ENCODE results near the gene PLXNA4.
"Not testable (repeated sequence)": the region's sequence is repeated elsewhere in the genome, so short reads cannot be mapped to it uniquely, and the experiment has no call there.

The PLXNA4 gene

GRCh38 chr7:132575982-132576720 is at the start of gene PLXNA4:
Gene PLXNA4 (minus strand): TSS chr7:132576470. CDS start chr7:132508693, 67,777 bp downstream.
- peak; percentile 2 for DNase-seq

DNA sequence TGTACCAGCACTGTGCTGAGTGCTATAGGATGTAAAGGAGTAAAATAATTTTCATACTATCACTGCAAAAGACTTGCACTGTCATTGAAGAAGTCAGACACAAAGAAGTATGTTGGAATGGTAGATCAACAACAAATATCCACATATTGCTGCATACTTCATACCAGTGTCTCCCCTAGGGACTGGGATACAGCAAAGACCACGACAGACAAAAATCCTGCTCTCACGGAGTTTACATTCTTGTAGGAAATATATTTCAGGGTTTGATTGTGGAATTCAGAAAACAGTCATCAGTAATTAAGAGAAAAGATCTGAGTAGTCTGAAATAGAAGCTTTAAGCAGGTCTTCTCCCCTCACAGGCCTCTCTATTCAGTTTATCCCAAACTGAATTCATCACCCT is 49.4 kb upstream of the PLXNA4 start:
- DNase-seq: no peak

- DNase-seq: no peak
These were observed 45.8 kb upstream of the PLXNA4 start for GRCh38 chr7:132622081-132622480.

DNA sequence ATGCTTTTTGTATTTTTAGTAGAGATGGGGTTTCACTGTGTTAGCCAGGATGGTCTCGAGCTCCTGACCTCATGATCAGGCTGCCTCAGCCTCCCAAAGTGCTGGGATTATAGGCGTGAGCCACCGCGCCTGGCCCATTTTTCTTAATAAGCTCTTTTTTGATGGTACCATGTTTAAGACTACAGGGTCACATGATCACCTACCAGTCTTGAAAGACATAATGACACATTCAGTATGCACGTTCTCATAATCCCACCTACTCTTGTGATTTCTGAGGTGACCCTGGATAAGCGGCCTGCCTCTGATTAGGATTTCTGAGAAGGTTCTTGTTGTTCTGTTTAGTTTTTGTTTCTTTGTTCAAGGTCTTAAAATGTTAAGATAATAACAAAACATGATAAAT is 43.7 kb upstream of the PLXNA4 start:
- DNase-seq: no peak

- DNase-seq: no peak
These were observed 42.7 kb upstream of the PLXNA4 start for GRCh38 chr7:132618956-132619305.

DNA sequence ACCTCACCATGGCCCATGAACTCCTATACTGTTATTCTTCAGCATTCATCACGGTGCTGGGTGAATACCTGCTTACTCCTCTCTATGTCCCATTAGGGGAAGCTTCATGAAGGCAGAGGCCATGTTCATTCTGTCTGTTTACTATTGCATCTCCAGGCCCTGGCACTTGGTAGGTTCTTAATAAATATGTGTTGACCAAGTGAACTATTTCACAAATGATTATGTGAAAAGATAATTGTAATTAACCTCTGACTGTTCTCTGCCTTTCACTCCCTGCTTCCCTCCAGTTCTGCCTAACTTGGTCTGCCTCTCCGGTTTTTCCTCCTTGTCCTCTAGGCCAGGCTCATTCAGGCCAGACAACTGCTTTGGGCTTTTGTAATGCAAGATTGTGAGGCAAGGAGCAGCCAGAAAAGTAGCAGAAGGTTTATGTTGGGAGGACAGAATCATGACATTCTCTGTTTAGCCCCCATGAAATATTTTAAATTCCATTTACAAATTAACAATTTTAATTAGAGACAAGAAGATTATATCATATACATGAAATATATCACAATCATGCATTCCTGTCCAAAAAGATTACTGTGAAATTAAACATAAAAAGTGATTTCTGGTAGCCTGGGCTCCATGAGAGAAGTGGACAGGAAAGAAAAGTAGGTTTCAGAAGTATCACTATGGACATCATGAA is 42.1 kb upstream of the PLXNA4 start:
- no peak for DNase-seq

DNA sequence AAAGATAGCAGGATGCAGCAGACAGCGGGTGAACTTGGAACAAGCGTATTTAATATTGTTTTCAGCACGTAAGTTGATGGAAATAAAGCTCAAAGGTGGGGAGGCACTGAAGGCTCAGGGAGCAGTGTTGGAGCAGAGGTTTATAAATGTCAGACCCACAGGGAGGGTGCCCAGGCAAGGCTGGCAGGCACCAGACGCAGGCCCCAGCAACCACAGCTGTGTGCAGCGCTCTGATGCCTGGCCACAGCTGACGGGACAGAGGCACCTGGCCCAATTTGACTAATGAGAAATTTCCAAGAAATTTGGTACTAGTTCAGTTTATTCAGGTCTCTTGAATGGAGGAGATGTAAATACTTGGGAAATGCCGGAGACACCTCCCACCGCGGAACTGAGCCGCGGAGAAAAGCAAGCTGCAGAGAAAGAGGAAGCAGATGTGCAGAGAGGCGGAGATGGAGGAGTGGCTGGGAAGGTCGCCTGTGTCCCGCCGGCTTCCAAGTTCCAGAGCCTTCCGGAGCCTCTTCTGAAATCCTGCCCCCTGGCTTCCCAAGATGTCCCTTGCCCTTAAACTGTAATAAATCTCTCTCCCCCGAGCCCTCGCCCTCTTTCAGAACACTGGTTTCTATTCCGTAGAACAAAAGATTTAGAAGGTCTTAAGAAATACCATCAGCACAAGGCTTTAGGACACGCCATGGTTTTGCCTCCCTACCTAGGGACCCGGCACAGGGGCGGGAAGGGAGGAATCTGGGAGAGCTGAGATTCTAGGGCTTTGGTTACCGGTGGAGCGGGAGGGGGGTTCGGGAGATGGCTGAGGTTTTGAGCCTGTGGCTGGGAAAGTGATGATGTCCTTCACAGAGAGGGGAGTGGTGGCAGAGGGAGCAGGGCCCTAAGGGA is 38.4 kb upstream of the PLXNA4 start:
- DNase-seq: peak; percentile 11

DNA sequence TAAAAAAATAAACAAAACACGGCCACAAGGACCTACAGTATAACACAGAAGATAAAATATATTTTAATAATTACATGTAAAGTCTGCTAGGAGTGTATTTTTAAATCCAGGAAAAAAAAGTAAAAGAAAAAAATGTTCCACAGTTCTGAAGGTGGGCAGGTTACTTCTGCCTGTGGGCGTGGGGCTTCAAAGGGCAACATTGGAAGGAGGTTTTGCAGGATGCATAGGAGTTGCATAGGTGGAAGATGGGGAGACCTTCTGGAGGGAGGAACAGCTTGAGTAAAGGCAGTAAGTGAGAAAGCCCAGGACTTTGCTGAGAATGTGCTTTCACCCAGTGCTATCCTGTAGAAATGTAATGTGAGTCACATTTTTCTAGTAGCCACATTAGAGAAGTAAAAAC is 37.5 kb upstream of the PLXNA4 start:
- no peak for DNase-seq

DNA sequence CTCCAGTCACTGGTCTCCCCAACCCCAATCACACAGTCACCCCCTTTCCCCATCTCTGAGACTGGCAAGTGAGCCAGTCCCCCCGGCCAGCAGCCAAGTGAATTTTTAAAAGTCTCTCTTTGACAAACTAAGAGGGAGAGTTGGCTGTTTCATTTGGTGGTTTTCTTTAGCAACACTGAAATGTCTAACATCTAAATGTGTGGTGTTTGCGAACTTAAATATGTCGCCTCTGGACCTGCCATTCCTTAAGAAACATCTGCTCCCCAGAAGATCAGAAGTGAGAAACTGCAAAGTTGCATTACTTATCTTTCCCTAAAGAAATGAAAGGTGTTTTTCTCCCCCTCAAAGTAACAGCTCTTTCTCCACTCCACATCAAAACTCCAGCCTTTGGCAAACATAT is 34.7 kb upstream of the PLXNA4 start:
- no peak for DNase-seq

DNA sequence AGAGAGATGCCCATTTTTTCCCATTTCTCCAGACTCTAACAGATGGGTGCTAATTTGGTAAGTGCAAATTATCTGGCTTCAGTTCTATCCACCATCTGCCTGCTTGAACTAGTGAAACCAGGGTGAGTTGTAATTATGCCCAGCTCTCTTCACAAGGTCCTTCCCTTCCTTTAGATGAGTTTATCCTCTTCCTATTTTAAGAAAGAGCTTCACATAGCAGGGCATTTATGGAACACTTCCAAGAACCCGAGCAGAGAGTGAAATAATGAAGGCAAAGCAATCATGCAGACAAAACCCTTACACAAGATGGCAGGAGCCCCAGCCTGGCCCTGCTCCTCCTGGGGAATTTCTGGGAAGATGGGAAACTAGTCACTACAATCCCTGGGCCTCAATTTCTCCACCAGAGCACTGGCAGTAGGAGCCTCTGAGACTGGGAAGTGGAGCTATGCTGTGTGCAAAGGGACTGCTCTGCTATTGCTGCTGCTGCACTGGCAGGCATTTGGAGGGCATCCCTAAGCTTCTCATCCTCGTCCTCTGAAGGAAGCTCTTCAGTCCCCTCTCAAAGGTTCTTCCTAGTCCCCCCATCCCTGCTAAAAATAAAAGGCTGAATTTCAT is 33.7 kb upstream of the PLXNA4 start:
- DNase-seq: no peak

DNA sequence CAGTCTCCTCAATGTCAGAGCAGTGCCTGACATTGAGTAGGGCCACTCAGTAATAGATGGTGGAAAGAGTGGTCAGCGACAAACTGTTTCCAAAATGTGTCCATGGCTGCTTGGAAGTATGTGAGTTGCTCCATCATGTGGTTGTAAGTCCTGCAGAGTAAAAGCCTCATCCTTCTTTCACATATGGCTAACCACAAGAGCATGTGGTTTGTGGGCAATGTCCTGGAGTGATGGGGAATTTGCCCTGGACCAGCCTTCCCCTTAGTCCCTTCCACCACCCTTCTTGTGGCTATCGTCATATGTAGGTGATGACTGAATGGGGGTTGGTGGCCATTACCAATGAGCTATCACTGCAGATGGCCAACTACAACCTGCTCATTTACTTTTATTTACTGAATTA is 33.0 kb upstream of the PLXNA4 start:
- DNase-seq: no peak

- DNase-seq: no peak
These were observed 32.3 kb upstream of the PLXNA4 start for GRCh38 chr7:132608523-132608922.

GRCh38 chr7:132607656-132608055 is 31.4 kb upstream of the PLXNA4 start:
- DNase-seq: no peak

DNA sequence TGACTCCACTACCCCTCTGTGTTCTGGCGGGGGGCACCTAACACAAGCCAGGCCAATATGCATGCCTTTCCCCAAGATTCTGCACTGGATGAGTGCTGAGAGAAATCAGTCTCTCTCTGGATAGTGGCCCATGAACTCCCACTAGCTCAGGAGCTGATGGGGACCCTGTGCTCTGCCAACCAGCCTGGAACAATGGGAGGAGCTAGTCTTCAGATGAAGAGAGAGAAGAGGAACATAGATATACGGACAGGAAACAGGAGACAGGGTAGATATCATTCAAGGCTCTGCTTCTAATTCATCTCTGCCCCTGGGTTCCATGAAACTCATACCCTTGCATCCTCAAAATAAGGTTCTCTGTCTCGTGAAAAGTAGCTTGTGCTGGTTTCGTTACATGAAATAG is 27.9 kb upstream of the PLXNA4 start:
- no peak for DNase-seq

DNA sequence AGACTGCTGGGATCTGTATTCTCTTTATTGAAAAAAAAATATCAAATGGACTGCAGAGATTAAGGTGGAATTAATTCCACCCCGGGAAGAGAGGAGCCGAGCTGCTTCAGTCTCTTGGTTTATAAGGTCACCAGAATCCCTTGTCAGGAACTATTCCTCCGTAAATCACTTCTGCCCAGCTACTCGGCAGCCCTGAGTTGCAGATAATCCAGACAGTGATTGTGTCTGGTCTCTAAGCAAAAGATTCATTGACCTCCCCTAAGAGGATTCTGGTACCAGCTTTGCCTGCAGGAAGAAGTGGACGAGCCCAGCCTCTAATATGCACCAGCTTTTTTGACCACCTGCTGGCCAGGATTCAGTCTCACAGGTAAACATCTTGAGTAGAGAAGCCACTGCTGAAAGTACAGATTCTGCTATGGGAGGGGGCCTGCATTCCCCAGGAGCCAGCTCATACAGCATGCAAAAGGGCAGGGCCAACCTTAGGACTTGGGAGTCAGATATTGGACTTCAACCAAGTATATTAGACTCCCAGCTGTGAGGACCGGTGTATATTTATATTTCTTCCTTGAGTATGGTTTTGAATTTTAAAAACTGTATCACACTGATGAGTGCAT is 27.1 kb upstream of the PLXNA4 start:
- DNase-seq: no peak

GRCh38 chr7:132601783-132602182 is 25.5 kb upstream of the PLXNA4 start:
- DNase-seq: no peak

DNA sequence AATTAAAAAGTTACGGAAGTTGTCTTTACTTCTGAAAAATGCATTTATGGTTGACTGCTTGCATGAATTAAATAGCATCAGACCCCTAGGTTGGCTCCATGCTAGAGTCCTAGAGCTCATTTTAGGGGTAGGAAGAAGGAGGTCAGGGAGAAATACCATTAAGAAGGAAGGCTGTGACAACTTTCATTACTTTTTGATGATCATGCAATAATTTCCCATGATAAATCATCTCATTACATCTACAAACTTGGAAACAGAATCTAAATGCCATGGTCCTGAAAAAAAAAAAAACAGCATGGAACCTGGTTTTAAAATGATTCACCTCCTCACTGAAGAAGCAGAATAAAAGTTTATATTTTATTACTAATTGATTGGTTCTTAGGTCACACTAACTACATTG is 20.3 kb upstream of the PLXNA4 start:
- DNase-seq: no peak

DNA sequence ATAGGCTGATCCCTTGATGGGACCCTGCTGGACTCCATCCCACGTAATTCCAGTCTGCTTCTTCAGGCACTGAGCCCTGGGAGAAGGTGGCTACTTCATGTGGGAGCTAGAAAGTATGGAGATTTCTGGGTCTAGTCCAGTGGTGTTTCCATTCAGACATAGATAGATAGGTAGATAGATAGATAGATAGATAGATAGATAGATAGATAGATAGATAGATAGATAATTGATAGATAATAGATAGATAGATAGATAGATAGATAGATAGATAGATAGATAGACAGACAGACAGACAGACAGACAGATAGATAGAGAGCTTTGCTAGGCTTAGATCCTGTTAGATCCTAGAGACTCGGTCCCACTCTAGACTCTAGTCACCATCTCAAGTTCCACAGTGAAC is 18.5 kb upstream of the PLXNA4 start:
- not testable (repeated sequence) for DNase-seq

DNA sequence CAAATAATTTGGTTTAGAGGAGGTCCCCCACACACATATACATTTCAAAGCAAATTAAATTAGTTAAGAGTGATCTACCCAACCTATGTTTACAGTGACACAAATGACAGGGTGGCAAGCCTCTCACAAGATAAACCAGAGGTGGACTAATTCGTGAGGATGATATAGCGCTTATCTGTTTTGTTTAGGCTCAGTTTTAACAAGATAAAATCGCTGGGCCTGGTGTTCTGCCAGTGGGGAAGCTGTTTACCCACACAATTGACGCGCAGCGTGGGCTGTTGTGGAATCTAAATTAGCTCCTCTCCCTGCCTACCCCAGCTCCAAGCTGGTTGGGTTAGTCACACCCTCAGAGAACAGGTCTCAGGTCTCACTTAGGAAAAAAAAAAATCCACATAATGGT is 16.7 kb upstream of the PLXNA4 start:
- no peak for DNase-seq

- DNase-seq: no peak
These were observed 16.1 kb upstream of the PLXNA4 start for GRCh38 chr7:132592231-132592920.

DNA sequence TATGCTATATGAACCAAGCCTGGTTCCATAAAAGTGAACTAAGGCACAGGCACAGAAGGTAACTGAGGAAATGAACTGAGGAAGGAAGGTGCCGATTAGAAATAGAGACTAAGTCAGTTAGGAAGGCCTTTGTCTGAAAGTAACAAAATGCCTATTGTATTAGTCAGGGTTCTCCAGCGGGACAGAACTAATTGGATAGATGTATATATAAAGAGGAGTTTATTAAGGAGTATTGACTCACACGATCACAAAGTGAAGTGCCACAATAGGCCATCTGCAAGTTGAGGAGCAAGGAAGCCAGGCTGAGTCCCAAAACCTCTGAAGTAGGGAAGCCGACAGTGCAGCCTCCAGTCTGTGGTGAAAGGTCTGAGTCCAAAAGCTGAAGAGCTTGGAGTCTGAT is 13.9 kb upstream of the PLXNA4 start:
- DNase-seq: no peak

GRCh38 chr7:132588596-132588995 is 12.3 kb upstream of the PLXNA4 start:
- DNase-seq: no peak
